Right renal pelvis (tissue), 4 donors: ENCODE results near the gene GSC. TPM values are rescaled to one million over a fixed set of nuclear protein-coding genes. Genes with fewer than 3 reads are reported as not detected.
"Not testable (repeated sequence)": the region's sequence is repeated elsewhere in the genome, so short reads cannot be mapped to it uniquely, and the experiment has no call there.

Experiments used
- DNase-seq, 4 donors: peaks; one replicate each; pipeline ENCODE4 v3.0.0-alpha.2; 2013; ENCODE audit warnings: low read depth in 4 of 4, low spot score in 3 of 4, missing footprints in 1 of 4
- polyA plus RNA-seq, 4 donors: library from polyadenylated mRNA; unstranded; fragments of 120-200 nt; gene quantifications; one replicate each; pipeline ENCODE4 v1.2.1, GENCODE V29; 2013; ENCODE audit not compliant: insufficient read length in 4 of 4

The GSC gene
- not detected for polyA plus RNA-seq

DNA sequence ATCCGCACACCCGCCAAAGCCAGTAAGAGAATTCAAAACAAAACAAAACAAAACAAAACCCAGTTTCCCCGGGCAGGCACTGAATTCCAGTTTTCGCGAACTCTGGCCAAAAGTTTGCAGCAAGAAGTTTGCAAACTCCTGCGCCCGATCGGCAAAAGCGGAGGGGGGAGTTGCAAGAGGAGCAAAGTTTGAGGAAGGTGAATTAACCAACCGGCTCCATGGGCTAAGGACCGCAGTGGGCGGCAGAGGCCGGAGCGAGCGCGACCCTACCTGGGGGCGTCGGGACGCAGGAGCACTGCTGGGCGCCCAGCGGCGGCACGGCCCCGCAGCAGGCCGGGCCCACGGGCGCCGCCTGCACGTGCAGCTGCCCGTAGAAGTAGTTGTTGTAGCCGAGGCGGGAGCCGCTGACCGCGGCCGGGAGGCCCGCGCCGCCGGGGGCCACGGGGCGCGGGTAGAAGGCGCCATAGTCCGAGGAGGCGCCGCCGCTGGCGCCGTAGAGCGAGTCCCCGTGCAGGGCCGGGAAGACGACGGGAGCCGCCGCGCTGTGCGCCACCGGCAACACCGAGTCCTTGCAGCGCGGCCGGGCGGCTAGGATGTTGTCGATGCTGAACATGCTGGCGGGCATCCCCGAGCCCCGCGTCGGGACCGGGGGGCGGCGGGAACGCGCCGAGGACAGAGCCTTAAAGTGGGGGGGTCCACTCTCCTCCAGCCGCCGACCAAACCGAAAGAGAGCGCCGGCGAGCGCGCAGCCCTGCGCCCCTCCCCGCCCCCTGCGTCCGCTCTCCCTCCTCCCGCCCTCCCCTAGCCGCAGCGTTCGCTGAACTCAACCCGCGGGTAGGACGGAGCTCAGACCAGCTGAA, at the start of gene GSC:
Gene GSC (minus strand): TSS at position 723 of the 860 bp plus-strand sequence. CDS start 98 bp downstream, at position 625.
- no peak for DNase-seq

GRCh38 chr14:94819531-94819930, 49.6 kb upstream of the GSC start:
- no peak for DNase-seq

DNA sequence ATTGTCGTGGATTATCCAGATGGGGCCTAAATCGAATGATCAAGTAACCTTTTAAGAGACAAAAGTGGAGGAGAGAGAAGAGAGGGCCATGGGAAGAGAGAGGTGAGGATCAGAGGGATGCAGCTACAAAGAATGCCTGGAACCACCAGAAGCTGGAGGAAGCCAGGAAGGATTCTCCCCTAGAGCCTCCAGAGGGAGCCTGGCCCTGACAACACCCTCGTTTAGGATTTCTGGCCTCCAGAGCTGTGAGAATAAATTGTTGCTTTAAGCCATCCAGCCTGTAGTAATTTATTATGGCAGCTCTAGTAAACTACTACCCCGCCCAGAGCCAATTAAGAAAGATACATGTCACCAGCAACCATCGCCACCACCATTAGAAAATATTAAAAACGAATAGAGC, 46.2 kb upstream of the GSC start:
- DNase-seq = no peak

GRCh38 chr14:94805680-94806288, 35.9 kb upstream of the GSC start:
- no peak for DNase-seq

DNA sequence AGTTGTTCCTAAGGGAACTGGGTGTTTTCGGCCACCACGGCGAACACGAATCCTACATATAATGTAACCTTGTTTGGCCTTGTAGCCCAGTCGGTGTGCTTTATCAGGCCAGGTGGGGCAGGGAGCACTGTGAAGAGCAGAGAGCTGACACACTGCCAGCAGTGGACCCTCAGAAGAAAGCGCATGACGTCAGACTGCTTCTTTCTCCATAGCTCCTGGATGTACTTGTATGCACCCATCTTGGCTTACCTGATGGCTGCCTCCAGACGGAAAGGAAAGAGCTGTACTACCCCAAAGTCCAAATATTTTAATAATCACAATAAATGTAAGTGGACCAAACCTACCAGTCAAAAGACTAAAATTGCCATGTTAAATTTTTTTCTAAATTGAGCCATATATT, 31.3 kb upstream of the GSC start:
- no peak for DNase-seq

- not testable (repeated sequence) for DNase-seq
Measured at GRCh38 chr14:94800764-94801163, 30.9 kb upstream of the GSC start.

DNA sequence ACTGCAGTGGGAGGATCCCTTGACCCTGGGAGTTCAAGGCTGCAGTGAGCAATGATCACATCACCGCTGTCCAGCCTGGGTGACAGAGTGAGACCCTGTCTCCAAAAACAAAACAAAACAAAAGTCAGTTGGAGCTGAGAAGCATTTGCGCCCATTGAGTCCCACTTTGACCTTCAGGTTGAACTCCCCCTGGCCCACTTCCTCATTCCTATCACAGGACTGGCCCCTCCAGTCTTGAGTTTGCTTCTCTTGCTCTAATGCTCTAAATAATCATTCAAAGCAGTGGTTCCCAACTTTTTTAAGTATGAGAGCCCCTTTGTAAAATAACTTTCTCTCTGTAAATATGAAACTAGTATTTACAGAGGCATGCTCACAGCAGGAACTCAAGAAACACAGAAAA, 28.0 kb upstream of the GSC start:
- no peak for DNase-seq

GRCh38 chr14:94796278-94796677, 26.4 kb upstream of the GSC start:
- DNase-seq = no peak

- no peak for DNase-seq
Measured at GRCh38 chr14:94795372-94795771, 25.5 kb upstream of the GSC start.

DNA sequence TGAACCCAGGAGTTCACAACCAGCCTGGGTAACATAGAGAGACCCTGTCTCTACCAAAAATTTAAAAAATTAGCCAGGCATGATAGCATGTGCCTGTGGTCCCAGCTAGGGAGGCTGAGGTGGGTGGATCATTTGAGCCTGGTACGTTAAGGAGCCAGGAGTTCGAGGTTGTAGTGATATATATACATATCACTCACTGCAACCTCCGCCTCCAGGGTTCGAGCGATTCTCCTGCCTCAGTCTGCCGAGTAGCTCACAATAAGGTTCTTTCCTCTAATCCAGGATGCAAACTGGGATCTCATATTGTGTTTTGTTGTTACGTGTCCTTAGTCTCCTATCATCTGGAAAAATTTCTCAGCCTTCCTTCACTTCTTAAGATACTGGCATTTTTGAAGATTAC, 24.0 kb upstream of the GSC start:
- DNase-seq = no peak

DNA sequence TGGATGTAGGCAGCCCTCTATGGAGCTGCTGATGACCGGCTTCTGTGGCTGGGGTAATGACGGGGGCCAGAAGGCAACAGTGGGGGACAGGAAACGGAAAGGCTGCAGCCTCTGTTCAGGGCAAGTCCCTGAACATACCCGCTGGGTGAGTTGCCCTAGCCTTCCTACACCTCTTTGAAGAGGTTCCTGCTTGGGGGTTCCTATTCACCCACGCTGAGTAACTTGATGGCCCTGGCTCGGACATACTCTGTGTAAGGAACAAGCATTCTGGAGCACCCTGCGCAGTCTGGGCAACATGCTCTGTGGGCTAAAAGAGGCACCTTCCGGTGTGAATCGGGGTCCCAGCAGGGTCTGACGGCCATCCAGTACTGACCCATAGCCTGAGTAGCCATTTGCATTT, 17.7 kb upstream of the GSC start:
- DNase-seq = no peak

GRCh38 chr14:94787092-94787491, 17.2 kb upstream of the GSC start:
- DNase-seq = no peak

GRCh38 chr14:94780536-94781399, 10.9 kb upstream of the GSC start:
- DNase-seq = no peak

DNA sequence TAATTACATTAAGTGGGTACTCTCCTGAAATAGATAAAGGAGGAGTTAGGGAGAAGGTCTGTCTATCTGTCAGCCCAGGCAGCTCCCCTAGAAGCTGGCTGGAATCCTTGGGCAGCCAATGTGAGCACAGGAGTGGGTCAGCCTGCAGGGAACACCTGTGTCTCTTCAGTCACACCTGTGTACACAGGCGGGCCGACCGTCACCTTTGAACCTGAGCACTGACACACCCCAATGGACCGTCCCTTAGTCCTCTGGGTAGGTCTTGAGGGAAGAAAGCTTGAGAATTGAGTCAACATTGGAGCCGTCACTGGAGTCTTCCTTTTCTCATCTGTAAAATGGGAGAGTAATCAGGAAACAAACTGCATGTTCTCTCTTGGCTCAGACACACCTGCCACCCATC, 9.8 kb upstream of the GSC start:
- DNase-seq = no peak

- DNase-seq = no peak
Measured at GRCh38 chr14:94775871-94776210, 5.9 kb upstream of the GSC start.

- DNase-seq = no peak
Measured at GRCh38 chr14:94775091-94775870, 5.4 kb upstream of the GSC start.

DNA sequence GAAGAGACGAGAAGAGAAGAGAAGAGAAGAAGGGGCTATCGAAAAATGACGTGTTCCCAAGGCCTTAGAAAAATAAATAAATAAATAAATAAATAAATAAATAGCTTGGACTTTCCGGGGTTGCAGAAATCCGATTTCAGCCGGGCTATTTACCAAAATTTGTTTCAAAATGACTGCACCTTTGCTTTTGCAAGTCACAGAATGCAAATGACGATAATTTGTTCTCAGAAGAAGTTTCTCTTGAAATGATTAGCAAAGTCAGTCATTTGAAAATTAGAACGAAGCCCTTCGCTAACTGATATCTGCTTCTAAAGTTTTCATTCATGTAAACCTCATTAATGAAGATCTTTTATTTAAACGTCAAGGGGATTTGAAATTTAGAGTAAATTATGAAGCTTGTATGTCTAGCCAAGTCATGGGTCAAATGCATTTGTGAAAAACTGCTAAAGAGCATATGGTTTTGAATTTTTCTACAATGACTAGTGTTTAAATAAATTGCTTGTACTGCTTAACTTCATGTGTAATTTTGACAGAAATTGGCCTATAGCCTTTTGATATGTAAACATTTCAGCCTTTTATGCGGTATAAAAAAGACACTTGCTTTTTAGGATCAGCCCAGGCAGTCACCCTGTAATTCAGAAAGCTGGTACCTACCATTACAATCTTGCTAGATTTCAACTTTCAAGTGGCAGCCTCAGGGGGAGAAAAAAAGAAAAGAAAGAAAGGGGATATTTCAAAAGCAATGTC, 4.6 kb upstream of the GSC start:
- DNase-seq = no peak

GRCh38 chr14:94773655-94774343, 3.9 kb upstream of the GSC start:
- DNase-seq = no peak

DNA sequence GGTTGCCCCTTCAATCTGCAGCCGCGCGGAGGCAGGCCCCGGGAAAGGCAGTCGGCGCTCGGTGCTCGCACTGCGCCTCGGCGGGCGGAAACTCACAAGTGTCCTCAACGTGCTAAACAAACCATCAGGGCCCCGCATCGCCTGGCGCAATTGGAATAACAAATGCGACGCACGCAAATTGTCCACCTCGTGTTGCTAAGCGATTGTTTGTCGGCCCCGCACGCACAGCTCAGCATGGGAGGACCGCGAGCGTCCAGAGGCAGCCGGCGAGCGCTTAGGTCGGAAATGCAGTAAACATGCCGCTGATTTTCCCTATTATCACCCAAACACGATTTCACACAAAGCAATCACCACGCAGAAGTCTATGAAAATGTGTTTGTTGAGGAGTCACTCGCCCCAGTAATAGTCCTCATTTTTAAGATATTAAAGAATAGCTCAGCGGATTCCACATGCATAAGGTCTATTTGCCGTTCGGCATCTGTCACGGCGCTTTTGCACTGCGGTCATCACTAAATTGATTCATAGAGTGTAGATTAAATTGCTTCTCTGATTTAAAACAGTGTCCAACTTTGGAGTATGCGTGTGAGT, 3.2 kb upstream of the GSC start:
- DNase-seq = no peak
